LoVo (cell line): ENCODE measurements around the gene BCAS3.
"Not testable (repeated sequence)": the region's sequence is repeated elsewhere in the genome, so short reads cannot be mapped to it uniquely, and the experiment has no call there.

Source experiments
- DNase-seq: peaks from one replicate; pipeline ENCODE4 v3.0.0-alpha.2; 2016; ENCODE audit warnings: low spot score

Gene BCAS3

DNA sequence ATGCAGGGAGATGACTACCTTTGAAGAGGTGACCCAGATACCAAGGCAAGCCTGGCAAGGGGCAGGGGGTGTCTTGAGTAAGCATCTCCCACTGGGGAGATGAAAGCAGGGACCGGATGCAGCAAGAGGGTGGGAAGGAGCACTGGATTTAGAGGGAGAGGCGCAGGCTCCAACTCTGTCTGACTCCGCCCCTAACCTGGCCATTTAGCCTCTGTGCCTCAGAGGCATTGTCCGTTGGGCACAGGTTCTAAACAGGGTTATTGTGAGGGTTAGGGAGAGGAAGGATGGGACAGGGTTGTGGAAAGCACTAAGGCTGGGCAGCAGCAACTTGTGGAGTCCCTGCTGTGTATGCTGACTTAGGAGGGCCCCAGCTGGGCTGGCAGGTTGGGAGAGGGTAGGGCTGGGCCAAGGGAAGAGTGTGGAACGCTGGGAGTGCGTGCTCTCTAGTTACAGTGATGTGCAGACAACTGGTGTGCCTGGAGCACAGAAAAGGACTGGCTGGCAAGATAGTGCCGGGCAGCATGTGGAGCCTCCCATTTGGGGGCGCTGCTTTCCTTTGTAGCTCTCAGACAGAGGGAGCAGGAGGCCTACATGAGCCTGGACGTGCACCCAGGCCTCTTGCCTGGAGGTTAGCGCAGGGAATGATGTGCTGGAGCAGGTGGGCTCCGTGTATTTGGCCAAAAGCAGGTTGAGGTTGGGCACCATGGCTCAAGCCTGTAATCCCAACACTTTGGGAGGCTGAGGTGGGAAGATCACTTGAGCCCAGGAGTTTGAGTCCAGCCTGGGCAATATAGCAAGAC, 748.2 kb downstream of the BCAS3 start:
- no peak for DNase-seq

DNA sequence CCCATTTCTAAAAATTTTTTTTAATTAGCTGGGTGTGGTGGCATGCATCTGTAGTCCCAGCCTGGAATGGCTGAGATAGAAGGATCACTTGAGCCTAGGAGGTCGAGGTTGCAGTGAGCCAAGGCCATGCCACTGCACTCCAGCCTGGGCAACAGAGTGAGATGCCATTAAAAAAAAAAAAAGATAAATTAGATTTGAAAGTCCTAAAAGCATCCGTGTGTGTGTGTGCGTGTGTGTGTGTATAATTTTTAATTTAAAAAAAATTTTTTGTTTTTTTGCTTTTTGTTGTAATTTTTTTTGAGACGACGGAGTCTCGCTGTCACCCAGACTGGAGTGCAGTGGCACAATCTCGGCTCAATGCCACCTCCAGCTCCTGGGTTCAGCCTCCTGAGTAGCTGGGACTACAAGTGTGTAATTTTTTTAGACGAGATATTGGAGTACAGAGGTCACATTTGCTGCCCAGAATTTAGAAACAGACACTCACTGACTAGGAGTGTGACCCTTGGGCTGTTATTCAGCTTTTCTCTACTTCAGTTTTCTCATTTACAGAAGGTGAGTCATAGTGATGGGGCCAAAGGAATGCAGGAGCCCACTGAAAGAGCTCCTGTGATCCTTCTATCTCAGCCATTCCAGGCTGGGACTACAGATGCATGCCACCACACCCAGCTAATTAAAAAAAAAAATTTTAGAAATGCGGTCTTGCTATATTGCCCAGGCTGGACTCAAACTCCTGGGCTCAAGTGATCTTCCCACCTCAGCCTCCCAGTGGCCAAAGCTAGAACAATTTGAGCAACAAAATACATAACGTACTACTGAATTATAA, 749.0 kb downstream of the BCAS3 start:
- peak; percentile 66 for DNase-seq

DNA sequence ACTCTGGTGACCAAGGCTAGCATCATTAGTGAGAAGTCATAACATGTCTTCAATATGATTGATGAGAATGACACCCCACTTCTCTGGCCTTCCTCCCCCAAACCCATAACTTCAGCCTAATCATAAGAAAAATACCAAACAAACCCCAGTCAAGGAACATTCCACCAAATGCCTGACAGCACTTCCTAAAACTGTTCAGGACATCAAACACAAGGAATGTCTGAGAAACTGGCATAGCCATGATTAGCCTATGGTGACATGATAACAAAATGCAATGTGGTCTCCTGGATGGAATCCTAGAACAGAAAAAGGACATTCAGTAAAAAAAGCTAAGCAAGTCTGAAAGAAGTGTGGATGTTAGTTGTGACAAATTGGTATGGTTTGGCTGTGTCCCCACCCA, 749.9 kb downstream of the BCAS3 start:
- DNase-seq = no peak

DNA sequence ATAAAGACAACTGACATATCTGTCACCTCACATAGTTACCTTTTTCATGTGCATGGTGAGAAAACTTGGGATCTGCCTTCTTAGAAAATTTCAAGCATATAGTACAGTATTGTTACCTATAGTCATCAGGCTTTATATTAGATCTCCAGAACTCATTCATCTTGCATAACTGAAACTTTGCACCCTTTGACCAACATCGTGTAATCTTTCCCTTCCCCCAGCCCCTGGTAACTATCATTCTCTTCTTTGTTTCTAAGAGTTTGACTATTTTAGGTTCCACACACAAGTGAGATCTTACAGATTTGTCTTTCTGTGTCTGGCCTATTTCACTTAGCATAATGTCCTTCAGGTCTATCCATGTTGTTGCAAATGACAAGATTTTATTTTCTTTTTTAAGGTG, 751.6 kb downstream of the BCAS3 start:
- DNase-seq = no peak

DNA sequence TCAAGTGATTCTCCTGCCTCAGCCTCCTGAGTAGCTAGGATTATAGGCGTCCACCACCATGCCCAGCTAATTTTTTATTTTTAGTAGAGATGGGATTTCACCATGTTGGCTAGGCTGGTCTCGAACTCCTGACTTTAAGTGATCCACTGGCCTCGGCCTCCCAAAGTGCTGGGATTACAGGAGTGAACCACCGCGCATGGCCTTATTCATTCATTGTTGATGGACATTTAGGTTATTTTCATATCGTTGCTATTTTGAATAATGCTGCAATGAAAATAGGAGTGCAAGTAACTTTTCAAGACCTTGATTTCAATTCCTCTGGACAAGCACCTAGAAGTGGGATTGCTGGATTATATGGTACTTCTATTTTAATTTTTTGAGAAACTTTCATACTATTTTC, 752.2 kb downstream of the BCAS3 start:
- not testable (repeated sequence) for DNase-seq

DNA sequence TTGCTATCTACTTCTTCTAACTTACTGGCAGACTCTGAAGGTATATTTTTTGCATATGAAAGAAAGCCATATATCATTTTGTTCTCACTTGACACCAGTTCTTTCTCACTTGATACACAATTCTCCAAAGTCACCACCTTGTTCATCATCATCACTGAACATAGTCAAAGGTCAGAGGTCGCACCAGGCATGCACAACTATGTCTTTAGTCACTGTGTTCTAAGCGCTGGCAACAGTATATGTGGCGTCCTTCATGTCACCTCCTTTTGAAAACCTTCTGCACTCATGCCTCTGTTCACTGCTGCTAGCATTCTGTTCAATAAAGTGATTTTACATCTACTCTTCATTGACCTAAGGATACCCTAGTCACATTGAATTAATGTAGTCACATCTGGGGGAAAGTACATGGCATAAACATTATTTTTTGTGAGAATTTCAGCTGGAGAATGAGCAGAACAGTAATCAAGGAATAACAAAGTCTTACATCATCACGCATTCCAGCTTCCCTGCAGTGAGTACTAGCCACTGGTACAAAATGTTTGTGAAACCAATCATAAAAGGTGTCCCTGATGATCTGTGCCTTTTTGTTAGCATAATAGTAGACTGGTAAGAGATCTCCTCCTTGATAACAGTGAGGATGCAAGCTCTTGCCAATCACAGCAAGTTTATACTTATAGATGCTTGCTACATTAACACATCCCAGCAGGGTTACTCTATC, 754.1 kb downstream of the BCAS3 start:
- DNase-seq = no peak

DNA sequence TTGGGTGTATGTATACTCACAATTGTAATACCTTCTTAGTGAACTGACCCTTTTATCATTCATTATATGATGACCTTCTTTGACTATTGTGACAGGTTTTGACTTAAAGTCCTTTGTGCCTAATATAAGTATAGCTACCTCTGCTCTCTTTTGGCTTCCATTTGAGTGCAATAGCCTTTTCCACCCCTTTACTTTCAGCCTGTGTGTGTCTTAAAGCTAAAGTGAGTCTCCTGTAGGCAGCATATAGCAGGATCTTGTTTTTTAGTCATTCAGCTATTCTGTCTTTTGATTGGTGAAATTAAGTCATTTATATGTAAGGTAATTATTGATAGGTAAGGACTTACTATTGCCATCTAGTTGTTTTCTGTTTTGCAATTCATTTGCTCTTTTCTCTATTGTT, 758.6 kb downstream of the BCAS3 start:
- no peak for DNase-seq

DNA sequence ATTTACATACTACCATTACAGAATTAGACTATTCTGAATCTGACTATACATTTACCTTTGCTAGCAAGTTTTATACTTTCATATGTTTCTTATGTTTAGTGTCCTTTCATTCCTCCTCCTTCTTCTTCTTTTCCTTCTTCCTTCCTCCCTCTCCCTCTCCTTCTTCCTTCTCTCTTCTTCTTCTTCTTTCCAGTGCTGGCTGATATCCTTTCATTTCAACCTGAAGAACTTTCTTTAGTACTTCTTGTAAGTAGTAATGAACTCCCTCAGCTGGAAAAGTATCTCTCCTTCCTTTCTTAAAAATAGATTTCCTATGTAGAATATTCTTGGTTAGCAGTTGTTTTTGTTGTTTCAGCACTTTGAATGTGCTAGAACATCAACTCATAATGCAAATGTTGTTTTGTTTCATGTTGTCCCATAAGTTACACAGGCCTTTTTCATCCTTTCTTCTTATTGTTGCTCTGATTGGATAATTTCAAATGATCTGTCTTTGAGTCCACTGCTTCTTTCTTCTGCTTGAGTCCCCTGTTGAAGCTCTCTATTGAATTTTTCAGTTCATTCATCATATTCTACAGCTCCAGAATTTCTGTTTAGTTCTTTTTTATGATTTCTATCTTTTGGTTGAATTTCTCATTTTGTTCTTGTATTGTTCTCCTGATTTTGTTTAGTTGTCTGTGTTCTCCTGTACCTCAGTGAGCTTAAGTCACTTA, 759.5 kb downstream of the BCAS3 start:
- no peak for DNase-seq

DNA sequence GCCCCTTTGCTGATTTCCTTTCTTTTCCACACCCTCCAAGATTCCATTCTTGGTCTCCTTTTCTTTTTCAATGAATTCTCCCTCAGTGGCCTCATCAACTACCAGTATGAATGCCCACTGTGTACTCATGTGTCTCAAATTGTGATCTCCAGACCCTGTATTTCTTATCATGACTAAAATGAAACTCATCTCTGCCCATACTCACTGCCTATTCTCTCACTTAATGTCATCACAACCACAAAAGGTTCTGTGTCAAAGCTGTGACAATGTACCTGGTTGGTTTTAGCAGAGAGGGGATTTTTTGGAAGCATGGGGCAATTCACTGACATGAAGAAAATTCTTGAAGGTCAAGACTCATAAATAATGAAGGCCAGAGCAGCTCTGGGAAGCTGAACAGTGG, 763.0 kb downstream of the BCAS3 start:
- DNase-seq = no peak

DNA sequence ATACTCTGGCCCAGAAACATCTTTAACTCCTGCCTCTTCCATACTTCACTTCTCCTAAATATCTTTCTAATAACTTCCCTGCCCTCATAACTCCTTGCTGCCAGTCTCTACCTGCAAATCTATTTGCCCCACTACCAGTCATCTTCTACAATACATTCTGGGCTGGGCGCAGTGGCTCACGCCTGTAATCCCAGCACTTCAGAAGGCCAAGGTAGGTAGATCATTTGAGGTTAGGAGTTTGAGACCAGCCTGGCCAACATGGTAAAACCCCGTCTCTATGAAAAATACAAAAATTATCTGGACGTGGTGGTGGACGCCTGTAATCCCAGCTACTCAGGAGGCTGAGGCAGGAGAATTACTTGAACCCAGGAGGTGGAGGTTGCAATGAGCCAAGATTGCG, 763.9 kb downstream of the BCAS3 start:
- not testable (repeated sequence) for DNase-seq

DNA sequence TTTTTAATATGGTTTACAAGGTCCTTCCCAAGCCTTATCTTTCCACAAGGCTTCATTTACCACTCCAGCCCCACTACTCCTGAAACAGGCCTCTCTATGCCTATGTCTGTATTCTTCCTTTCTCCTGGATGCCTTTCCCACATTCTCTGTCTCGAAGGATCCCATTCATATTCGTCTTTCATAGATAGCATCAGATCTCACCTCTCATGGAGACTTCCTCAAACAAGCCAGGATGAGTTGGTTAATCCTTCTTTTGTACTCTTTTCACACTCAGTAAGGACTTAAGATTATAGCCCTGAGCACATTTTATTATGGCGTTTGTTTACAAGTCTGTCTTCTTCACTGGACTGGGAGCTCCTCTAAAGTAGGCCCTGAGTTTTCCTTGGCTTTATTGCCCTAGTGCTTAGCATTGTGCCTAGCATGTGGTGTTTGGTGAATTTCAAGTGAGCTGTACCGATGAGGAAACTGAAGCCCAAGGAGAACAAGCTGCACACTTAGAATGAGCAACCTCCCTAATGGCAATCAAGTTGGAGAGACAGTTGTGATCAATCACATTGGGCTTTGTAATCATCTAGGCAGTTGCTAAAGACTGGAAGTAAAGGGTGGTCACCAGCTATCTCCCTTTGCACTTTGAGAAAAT, 764.6 kb downstream of the BCAS3 start:
- no peak for DNase-seq
